Kidney capillary endothelial cell (primary cell): Measurements from ENCODE around the gene OR5K4.

Source experiments
- DNase-seq: peaks from one replicate; pipeline ENCODE4 v3.0.0-alpha.2; 2018; ENCODE audit warnings: low spot score

Gene OR5K4, protein sequence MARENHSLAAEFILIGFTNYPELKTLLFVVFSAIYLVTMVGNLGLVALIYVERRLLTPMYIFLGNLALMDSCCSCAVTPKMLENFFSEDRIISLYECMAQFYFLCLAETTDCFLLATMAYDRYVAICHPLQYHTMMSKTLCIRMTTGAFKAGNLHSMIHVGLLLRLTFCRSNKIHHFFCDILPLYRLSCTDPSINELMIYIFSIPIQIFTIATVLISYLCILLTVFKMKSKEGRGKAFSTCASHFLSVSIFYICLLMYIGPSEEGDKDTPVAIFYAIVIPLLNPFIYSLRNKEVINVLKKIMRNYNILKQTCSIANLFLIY

DNA sequence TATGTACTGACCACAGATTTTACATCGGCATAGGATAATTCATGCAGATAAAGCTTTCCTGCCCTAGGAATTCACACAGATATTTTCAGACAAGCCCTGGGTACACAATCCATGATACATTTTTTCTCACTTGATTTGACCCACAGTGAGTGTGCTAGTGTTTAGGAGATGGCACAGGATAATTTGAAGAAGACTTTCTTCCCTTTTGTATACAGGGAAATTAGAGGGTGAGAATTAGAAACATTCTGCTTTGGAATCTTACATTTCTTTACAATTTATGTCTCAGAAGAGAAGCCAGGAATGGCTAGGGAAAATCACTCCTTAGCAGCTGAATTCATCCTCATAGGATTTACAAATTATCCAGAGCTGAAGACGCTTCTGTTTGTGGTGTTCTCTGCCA is at the start of gene OR5K4:
TSS of gene OR5K4 (plus strand) at position 301 of the 400 bp plus-strand sequence. CDS start at position 301, 0 bp downstream.
- no peak for DNase-seq

DNA sequence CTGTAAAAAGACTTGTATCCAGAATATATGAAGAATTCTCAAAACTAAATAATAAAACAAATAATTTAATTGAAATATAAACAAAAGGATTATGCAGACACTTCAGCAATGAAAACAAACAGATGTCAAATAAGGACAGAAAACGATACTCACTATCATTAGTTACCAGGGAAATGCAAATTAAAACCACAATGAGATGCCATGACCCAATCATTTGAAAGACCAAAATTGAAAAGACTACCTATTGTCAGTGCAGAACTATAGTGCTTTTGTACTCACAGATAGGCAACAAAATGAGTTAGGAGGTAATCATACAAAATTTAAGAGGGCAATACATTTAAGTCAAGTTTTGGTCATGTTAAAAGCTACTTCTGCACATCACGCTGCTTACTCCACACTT is 31.6 kb upstream of the OR5K4 start:
- DNase-seq = no peak

DNA sequence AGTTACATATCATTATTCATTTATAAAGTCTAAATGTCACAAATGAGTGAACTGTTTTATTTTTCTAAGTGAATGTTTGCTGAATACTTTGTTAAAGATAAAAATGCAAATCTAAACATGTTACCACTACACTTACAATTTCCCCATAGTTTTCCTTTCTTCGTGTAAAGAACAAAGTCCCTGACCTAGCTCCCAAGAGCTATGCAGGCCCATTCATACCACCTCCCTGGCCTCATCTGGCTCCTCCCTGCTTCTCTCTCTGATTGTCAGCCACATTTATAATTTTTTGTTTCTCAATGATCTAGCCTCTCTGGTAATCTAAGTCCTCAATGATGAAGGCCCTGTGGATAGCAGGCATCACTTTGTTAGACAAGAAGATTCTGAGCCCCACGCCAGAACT is 31.0 kb upstream of the OR5K4 start:
- DNase-seq = no peak

DNA sequence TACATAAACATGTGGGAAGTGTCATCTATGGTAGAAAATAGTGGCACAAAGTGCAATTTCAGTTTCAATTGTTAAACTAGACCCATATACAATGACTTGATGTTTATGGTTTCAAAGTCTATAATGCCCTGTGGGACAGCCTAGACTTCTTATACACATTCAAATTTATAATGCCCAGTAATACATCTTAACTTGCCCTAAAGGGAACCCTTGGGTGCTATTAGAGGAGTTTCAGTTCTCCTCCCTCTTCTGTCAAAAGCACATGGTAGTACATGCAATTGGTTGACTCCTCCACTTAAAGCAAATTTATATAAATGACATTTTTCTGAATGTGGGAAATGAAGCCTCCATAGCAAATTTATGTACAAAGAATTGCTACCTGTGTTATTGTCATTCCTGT is 30.2 kb upstream of the OR5K4 start:
- no peak for DNase-seq

DNA sequence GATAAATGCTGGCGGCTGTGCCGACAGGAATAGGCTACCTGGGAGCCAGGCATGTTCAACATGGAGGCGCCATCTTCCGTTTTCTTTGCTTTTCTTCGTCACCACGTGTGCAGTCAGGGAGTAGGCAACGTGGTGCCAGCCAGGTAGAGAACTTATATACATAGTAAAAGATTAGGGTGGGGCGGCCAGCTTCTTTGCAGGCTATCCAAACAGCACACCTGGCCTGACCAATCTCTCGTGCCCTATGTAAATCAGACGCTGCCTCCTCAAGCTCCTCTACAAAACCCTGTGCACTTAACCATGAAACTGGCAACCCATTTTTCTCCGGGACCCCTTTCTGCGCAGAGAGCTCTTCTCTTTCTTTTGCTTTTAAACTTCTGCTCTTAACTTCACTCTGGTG is 28.6 kb upstream of the OR5K4 start:
- DNase-seq = no peak

DNA sequence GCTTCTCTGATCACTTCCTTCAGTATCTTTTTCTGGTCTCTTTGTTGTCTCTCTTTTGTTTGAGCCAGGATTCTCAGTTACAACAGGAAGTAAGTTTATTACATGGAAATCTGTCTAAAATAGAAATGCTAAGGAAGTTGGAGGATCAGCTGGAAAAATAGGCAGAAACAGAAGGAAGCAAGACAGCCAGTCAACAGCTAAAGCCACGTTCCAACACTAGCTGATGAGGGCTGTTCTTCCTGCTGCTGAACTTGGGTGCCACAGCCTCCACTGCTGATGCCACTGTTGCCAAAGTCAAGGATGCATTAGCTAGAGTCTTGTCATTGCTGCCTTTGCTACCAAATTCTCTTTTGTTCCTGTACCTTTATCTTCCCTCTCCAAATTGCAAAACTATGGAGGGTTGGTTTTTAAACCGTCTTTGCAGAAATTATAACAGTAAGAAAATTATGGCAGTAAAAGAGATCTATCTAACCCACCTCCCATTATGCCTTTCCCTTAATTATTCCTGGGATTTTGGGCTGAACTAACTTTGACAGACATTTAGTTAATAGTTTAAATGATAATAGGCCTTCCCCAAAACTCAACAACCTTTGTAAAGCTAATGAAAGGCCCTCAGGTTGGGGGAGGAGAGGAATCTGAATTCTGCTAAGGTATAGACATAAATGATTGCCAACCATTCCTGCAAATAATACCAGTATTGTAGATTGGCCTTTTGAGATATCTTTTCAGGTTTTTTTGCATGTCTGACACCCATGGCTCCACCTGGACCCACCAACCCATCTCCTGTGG is 27.4 kb upstream of the OR5K4 start:
- DNase-seq = peak; percentile 6

DNA sequence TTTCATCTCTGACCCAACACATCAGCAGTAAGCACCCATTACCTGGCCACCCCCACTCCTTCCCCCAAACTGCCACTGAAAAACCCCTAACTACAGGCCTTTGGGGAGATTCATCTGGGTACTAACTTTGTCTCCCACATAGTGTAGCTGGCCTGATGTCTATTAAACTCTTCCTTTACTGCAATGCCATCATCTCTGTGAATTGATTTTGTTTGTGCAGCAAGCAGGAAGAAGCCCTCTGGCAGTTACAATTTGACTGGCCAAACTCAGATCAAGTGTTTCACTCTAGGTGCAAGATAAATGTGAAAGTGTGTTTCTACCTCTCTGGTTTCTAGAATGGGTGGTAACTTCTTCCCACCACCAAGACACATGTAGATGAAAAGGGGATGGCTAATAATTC is 26.7 kb upstream of the OR5K4 start:
- no peak for DNase-seq

DNA sequence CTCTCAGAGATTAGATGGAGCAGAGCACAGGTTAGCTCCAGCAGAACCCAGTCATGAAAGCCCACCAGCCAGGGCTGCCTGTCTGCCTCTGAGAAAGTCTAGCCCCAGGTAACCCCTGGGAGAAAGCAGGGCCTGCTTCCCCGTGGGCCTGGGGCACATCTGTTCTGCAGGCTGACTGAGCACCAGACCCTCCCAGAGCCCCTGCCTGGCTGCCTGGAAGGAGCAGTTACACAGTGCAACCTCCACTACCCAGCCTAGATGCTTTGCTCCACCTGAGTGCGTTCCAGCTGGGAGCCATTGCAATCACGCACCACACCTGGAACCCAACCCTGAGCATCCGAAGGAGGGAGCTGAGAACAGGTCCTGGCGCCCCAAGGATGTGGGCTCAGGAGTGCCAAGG is 24.7 kb upstream of the OR5K4 start:
- no peak for DNase-seq

DNA sequence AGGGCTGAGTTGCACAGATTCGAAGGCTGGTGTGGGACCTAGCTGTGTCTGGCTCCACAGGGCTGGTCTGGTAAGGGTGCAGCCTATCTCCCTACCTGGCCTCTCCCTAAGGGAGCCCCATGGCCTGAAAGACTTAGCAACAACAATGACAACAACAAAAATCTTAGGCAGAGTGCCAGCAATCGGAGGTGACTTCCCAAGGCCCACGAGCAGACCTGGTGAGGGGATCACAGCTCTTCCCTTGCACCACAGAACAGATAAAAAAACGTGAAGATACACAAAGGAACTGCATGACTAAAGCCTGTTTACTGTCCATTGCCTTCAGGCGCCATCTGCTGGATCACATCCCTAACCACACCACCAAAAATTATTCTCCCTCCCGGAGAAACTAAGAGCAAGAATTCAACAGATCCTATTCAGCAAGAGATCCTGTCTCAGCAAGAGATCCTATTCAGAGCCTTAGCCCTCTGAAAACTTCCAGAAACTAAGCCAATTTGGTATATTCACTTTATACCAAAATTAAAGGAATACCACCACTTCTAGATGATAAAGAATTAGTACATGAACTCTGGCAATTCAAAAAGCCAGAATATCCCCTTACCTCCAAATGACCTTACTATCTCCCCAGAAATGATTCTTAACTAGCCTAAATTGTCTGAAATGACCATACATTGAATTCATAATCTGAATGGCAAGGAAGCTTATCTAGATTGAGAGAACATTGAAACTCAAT is 24.1 kb upstream of the OR5K4 start:
- DNase-seq = peak; percentile 38

DNA sequence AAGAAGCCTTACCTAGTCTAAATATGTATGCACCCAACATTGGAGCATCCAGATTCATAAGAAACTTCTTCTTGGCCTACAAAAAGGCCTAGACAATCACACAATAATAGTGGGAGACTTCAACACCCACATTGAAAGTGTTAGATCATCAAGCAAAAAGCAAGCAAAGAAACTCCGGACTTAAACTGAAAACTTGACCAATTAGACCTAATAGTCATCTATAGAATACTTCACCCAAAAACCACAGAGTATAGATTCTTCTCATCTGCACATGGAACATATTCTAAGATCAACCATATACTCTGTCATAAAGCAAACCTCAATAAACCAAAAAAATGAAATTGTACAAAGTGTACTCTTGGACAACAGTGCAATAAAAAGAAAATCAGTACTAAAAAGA is 22.3 kb upstream of the OR5K4 start:
- DNase-seq = no peak

DNA sequence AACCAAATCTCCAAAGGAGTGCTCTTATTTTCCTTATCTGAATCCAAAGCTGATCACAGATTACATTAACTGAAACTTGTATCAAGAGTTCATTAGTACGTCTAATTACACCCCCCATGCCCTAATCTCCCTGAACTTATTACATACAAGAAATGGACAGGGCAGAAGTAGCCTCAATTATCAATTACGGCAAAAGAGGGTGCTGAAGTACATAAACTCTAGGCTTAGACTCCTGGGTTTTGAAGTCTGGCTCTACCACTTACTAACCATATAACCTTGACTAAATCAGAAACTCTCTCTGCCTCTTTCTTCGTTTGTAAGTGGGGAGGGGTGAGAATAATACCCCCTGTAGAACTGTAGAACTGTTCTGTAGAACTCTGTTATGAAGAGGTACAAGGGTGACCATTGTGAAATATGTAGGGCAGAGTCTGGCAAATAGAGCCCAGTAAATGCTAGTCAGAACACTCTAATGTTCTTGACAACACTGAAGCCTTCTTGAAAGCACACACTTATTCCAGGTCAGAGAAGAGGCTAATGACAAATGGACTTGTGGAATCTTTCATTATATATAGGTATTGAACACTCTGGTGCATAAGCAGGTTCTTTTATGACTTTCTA is 19.6 kb upstream of the OR5K4 start:
- no peak for DNase-seq

DNA sequence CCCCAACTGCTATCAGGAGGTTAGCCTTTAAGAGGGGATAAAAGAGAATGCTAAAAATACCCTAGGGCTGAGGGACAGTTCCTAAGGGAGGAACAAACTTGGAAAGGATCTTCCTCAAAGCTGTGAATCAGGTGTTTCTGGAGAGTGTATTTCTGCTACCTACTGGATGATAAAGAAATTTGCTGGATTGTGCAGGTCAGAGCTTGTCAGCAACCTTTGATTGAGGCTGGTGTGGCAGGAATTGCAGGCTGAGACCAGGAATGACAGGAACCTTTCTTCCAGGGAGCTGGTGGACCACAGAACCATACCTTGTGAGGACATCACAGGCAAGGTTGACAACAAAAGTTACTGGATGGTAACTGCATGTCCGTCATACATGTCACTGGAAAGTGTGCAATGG is 14.6 kb upstream of the OR5K4 start:
- DNase-seq = no peak

DNA sequence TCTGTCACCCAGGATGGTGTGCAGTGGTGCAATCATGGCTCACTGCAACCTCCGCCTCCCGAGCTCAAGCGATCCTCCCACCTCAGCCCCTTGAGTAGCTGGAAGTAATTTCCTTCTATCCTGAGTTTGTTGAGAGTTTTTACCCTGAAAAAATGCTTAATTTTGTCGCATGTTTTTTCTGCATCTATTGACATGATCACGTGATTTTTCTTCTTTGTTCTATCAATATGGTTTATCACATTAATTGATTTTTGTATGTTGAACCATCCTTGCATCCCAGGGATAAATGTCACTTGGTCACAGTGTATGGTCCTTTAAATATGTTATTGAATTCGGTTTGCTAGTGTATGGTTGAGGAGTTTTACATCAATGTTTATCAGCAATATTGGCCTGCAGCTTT is 11.9 kb upstream of the OR5K4 start:
- no peak for DNase-seq

DNA sequence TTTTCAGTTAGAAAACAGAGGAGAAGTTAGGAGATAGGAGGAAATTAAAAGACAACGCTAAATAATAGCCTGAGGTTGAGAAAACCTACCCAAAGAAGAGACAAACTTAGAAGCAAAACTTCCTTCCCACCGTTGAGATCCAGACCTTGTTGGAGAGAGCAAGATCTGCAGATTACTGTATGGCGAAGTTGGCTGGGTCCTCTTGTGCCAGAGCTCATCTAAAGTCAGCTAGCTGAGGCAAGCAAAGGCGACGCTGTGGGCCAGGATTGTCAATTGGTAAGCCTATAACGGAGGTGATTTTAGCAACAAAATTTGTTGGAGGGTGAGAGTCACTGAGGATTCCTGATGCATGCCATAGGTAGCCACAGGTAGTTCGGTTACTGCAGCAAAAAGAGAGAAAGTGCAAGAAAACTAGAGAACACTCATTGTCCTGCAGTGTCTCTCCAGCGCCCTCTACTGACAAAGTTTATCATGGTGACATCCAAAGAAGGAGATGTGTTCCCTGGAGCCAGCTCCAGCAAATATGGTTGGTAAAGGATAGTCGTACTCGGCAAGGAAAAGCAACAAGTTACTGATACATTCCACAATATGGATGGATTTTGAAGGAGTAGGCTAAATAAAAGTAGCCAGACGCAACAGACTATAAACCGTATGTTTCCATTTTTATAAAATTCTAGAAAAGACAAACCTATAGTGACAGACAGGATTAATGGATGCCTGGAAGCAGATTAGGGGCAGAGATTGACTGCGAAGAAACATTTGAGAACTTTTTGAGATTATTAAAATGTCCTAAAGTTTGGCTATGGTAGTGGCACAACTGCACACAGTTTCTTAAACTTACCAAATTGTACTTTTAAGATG is 9.8 kb upstream of the OR5K4 start:
- DNase-seq = peak; percentile 4

DNA sequence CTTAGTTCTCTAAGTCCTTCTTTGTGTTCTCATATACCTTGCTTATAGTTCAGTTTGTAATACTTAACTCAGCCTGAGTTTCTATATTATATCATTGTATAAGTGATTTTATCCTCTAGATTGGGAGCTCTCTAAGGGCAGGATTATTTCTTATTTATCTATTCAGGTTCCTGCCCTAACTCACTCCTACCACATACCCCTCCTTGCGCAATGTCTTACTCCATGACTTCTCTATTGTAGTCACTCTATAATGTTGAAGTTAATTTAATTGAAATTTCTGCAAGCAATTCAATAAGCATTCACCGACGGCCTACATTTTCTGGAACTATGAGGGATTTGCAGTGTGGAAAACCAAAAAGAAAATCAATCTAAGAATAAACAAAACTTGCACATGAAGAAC is 3.6 kb upstream of the OR5K4 start:
- no peak for DNase-seq

DNA sequence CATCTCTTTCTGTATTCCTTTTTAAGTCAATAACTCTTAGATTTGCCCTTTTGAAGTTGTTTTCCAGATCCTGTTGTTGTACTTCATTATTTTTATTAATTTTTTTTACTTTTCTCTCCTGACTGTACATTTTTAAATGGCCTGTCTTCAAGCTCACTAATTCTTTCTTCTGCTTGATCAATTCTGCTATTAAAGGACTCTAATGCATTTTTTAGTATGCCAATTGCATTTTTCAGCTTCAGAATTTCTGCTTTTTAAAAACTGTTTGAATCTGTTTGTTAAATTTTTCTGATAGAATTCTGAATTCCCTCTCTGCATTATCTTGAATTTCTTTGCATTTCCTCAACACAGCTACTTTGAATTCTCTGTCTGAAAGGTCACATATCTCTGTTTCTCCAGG is 5.6 kb downstream of the OR5K4 start:
- DNase-seq = no peak

DNA sequence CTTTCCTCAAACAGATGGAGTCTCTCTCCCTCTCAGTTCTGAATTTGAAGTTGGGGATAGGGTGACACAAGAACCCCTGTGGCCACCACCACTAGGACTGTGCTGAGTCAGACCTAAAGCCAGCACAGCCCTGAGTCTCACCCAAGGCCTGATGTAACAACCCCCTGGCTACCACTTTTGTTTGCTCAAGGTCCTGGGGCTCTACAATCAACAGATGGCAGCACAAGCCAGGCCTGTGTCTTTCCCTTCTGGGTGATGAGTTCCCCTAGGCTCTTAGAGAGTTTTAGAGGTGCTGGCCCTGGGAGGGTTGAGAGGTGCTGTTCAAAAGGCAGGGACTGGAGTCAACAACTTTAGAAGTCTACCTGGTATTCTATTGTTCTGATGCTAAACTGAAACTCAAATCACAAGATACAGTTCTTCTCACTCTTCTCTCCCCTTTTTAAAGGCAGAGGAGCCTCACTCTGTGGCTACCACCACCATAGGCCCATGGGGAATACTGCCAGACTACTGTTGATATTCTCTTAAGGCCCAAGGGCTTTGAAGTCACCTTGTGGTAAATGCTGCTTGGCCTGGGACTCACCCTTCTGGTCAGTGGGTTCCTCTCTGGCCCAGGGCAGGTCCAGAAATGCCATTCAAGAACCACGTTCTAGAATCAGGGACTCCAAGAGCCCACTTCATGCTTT is 6.5 kb downstream of the OR5K4 start:
- no peak for DNase-seq

DNA sequence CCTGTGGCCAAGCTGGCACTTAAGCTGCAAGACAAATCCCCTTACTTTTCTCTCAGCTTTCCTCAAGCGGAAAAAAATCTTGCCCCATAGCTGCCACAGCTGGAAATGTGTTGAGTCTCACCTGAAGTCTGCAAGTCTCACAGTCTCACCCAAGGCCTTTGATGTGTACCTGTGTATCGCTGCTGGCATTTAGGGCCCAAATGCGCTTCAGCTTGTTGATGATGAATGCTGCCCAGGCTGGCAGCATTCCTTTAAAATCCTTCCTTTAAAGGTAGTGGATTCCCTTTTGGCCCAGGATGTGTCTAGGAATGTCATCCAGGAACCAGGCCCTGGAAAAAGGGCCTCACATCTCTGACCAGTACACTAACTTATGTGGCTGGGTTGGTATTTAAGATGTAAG is 7.0 kb downstream of the OR5K4 start:
- no peak for DNase-seq

DNA sequence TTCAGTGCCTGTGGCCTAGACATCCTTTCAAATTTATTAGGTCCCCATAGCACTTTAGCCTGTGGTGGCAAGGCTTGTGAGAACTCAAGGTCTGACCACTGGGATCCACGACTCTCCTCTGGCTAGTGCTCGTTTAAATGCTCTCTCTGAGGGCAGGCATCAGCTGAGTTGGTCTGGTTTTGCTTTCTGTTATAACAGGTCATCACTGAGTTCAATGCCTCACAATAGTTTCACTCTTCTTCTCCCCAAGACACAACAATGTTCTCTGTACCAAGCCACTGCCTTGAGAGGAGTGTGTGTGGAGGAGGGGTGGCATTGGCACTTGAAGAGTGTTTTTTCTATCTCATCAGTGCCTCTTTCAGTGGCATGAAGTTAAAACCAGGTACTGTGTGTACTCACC is 7.6 kb downstream of the OR5K4 start:
- no peak for DNase-seq

DNA sequence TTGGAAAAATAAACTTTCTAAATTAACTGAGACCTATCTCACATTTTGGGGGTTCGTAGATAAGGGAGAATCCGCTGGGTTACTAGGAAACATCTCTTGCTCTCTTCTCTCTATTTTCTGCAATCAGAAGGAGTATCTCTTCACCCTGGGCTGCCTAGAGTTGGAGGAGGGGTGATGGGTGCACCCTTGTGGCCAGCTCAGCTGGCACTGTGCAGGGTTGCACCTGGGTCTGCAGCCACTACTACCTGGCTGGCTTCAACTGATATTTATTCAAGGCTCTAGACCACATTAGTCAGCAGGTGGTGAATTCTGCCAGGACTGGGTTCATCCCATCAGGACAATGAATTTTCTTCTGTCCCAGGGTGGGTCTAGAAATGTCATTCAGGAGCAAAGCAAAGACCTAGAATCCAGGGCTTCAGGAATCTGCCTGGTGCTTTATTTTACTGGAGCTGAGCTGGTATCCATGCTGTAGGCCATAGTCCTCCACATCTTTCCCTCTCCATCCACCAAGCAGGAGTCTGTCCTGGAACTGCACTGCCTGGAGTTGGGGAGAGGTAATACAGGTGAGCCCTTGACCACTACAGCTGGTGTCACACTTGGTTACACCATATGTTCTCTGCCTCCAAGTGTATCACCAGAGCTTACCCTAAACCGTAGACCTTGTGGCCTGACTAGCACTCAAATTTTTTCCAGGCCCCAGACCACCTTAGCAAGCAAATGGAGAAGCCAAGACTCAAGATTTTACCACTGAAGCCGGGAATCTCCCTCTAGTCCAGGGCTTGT is 14.0 kb downstream of the OR5K4 start:
- DNase-seq = no peak
